ENCODE measurements around the gene SREK1IP1.

DNA sequence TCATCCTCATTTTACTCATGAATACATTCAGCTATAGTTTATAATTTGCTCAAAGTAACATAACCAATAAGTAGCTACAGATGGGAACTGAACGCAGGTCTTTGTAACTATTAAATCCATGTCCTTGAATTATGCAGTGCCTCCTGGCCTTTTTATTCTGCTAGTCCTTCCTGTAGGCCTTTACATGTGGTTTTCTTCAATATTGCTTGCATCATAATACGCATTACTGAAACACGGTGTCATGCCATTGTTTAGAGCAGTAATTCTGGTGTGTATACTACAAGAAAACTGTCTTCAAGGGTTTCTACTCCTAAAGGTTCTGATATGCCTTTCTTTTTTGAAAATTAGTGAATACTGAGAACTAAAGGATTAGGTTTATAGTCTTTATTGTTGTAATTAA is 21.0 kb upstream of the SREK1IP1 start:
- TF ChIP-seq TCF4 (CRISPR knock-in tag; IDR thresholded peaks at IDR 0.05; ENCODE audit: borderline replicate concordance): no peak
- no peak for TF ChIP-seq ZNF565 (CRISPR knock-in tag; conservative IDR thresholded peaks at IDR 0.05; ENCODE audit: low read depth)
- TF ChIP-seq, protein P1, sequence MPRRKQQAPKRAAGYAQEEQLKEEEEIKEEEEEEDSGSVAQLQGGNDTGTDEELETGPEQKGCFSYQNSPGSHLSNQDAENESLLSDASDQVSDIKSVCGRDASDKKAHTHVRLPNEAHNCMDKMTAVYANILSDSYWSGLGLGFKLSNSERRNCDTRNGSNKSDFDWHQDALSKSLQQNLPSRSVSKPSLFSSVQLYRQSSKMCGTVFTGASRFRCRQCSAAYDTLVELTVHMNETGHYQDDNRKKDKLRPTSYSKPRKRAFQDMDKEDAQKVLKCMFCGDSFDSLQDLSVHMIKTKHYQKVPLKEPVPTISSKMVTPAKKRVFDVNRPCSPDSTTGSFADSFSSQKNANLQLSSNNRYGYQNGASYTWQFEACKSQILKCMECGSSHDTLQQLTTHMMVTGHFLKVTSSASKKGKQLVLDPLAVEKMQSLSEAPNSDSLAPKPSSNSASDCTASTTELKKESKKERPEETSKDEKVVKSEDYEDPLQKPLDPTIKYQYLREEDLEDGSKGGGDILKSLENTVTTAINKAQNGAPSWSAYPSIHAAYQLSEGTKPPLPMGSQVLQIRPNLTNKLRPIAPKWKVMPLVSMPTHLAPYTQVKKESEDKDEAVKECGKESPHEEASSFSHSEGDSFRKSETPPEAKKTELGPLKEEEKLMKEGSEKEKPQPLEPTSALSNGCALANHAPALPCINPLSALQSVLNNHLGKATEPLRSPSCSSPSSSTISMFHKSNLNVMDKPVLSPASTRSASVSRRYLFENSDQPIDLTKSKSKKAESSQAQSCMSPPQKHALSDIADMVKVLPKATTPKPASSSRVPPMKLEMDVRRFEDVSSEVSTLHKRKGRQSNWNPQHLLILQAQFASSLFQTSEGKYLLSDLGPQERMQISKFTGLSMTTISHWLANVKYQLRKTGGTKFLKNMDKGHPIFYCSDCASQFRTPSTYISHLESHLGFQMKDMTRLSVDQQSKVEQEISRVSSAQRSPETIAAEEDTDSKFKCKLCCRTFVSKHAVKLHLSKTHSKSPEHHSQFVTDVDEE (CRISPR knock-in tag; IDR thresholded peaks at IDR 0.05): no peak
- TF ChIP-seq ARNTL (CRISPR knock-in tag; IDR thresholded peaks at IDR 0.05; ENCODE audit: borderline replicate concordance, low read depth): no peak
- TF ChIP-seq, protein P2, sequence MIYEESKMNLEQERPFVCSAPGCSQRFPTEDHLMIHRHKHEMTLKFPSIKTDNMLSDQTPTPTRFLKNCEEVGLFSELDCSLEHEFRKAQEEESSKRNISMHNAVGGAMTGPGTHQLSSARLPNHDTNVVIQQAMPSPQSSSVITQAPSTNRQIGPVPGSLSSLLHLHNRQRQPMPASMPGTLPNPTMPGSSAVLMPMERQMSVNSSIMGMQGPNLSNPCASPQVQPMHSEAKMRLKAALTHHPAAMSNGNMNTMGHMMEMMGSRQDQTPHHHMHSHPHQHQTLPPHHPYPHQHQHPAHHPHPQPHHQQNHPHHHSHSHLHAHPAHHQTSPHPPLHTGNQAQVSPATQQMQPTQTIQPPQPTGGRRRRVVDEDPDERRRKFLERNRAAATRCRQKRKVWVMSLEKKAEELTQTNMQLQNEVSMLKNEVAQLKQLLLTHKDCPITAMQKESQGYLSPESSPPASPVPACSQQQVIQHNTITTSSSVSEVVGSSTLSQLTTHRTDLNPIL (CRISPR knock-in tag; IDR thresholded peaks at IDR 0.05; ENCODE audit: low read depth): no peak
- no peak for TF ChIP-seq ZFP30 (CRISPR knock-in tag; IDR thresholded peaks at IDR 0.05)
- TF ChIP-seq, protein P3, sequence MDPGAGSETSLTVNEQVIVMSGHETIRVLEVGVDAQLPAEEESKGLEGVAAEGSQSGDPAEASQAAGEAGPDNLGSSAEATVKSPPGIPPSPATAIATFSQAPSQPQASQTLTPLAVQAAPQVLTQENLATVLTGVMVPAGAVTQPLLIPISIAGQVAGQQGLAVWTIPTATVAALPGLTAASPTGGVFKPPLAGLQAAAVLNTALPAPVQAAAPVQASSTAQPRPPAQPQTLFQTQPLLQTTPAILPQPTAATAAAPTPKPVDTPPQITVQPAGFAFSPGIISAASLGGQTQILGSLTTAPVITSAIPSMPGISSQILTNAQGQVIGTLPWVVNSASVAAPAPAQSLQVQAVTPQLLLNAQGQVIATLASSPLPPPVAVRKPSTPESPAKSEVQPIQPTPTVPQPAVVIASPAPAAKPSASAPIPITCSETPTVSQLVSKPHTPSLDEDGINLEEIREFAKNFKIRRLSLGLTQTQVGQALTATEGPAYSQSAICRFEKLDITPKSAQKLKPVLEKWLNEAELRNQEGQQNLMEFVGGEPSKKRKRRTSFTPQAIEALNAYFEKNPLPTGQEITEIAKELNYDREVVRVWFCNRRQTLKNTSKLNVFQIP (CRISPR knock-in tag; IDR thresholded peaks at IDR 0.05; ENCODE audit: borderline replicate concordance, low read depth): no peak
- TF ChIP-seq, protein P4, sequence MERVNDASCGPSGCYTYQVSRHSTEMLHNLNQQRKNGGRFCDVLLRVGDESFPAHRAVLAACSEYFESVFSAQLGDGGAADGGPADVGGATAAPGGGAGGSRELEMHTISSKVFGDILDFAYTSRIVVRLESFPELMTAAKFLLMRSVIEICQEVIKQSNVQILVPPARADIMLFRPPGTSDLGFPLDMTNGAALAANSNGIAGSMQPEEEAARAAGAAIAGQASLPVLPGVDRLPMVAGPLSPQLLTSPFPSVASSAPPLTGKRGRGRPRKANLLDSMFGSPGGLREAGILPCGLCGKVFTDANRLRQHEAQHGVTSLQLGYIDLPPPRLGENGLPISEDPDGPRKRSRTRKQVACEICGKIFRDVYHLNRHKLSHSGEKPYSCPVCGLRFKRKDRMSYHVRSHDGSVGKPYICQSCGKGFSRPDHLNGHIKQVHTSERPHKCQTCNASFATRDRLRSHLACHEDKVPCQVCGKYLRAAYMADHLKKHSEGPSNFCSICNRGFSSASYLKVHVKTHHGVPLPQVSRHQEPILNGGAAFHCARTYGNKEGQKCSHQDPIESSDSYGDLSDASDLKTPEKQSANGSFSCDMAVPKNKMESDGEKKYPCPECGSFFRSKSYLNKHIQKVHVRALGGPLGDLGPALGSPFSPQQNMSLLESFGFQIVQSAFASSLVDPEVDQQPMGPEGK (CRISPR knock-in tag; IDR thresholded peaks at IDR 0.05; ENCODE audit: borderline replicate concordance): no peak
- no peak for TF ChIP-seq GLIS3 (CRISPR knock-in tag; IDR thresholded peaks at IDR 0.05)

Measured in SK-N-SH treated with all-trans-retinoic acid at 6 μM for 48 hours (cell line).